Measurements from ENCODE around the gene TEPSIN.

DNA sequence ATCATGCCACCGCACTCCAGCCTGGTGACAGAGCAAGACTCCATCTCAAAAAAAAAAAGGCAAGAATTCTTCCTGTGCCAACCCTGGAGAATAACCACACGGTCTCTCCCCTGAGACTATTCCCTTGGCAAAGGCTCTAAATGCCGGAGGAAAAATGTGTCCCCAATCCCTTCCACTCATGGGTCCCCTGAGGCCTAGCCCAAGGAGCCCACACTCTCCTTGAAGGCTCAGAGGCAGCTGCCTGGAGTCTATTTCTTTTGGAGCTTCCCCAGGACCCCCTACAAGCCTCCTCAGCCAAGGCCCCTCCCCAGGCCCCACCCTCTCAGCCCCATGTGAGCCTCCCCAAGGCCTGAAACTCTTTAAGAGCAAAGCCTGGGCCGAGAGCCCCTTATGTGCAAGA is 32.7 kb downstream of the TEPSIN start:
- TF ChIP-seq, protein P1, sequence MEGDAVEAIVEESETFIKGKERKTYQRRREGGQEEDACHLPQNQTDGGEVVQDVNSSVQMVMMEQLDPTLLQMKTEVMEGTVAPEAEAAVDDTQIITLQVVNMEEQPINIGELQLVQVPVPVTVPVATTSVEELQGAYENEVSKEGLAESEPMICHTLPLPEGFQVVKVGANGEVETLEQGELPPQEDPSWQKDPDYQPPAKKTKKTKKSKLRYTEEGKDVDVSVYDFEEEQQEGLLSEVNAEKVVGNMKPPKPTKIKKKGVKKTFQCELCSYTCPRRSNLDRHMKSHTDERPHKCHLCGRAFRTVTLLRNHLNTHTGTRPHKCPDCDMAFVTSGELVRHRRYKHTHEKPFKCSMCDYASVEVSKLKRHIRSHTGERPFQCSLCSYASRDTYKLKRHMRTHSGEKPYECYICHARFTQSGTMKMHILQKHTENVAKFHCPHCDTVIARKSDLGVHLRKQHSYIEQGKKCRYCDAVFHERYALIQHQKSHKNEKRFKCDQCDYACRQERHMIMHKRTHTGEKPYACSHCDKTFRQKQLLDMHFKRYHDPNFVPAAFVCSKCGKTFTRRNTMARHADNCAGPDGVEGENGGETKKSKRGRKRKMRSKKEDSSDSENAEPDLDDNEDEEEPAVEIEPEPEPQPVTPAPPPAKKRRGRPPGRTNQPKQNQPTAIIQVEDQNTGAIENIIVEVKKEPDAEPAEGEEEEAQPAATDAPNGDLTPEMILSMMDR (IDR thresholded peaks at IDR 0.05), result no peak
- TF ChIP-seq, protein P2, sequence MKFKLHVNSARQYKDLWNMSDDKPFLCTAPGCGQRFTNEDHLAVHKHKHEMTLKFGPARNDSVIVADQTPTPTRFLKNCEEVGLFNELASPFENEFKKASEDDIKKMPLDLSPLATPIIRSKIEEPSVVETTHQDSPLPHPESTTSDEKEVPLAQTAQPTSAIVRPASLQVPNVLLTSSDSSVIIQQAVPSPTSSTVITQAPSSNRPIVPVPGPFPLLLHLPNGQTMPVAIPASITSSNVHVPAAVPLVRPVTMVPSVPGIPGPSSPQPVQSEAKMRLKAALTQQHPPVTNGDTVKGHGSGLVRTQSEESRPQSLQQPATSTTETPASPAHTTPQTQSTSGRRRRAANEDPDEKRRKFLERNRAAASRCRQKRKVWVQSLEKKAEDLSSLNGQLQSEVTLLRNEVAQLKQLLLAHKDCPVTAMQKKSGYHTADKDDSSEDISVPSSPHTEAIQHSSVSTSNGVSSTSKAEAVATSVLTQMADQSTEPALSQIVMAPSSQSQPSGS (CRISPR knock-in tag; IDR thresholded peaks at IDR 0.05; ENCODE audit: borderline replicate concordance, low read depth), result no peak
- no peak for TF ChIP-seq NR3C1 (CRISPR knock-in tag; conservative IDR thresholded peaks at IDR 0.05; ENCODE audit: low read depth)
- TF ChIP-seq, protein P3, sequence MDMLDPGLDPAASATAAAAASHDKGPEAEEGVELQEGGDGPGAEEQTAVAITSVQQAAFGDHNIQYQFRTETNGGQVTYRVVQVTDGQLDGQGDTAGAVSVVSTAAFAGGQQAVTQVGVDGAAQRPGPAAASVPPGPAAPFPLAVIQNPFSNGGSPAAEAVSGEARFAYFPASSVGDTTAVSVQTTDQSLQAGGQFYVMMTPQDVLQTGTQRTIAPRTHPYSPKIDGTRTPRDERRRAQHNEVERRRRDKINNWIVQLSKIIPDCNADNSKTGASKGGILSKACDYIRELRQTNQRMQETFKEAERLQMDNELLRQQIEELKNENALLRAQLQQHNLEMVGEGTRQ (CRISPR knock-in tag; IDR thresholded peaks at IDR 0.05), result no peak
- TF ChIP-seq, protein P4, sequence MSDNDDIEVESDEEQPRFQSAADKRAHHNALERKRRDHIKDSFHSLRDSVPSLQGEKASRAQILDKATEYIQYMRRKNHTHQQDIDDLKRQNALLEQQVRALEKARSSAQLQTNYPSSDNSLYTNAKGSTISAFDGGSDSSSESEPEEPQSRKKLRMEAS (CRISPR knock-in tag; IDR thresholded peaks at IDR 0.05), result no peak
- no peak for TF ChIP-seq GTF2I (CRISPR knock-in tag; conservative IDR thresholded peaks at IDR 0.05)

All from WTC11 (cell line).